ENCODE results near the gene PTGDR. TPM values are rescaled to one million over a fixed set of nuclear protein-coding genes. Genes with fewer than 3 reads are reported as not detected.

Gene PTGDR
- total RNA-seq, 1 experiment from 2014 or later, result not detected

GRCh38 chr14:52313903-52314594 lies 46.6 kb downstream of the PTGDR start, which contains the start of gene PTGER2:
PTGER2 (plus strand) TSS chr14:52314312; CDS start chr14:52314549, 237 bp downstream.
- Histone ChIP-seq H3K4me1 (ENCODE audit: control insufficient read depth in 1 of 2, insufficient read depth in 2 of 2, low read length in 2 of 2) (peaks cover 8 to 14% of the 10 kb centered on the region in 2 experiments; a peak in 2 of 4 replicates), H3K4me2 (ENCODE audit: low read length) (peak within 1 kb of the TSS; percentile 84), H4K20me1 (ENCODE audit: insufficient read depth) (no peaks in the 10 kb centered on the region), H2AFZ (ENCODE audit: low read depth, low read length, poor library complexity, severe bottlenecking) (peak within 1 kb of the TSS; percentile 76), H3K79me2 (ENCODE audit: insufficient read depth, low read length) (no peaks in the 10 kb centered on the region), H3K27ac (ENCODE audit: low read depth, low read length) (no peak within 1 kb of the TSS; the same call in 1 of the 2 replicates), H3K9me2 (ENCODE audit: insufficient read depth) (no peaks in the 10 kb centered on the region), H3K9ac (ENCODE audit: low read length) (no peak within 1 kb of the TSS), H3K27me3 (ENCODE audit: insufficient read depth, low read length) (no peaks in the 10 kb centered on the region; the same call in 1 of the 2 replicates), H3K36me3 (ENCODE audit: control insufficient read depth in 1 of 2, insufficient read depth in 2 of 2, low read length in 2 of 2) (no peaks in the 10 kb centered on the region), H3K9me3 (ENCODE audit: control insufficient read depth in 1 of 2, insufficient read depth in 1 of 2, low read depth in 1 of 2, low read length in 2 of 2) (no peaks in the 10 kb centered on the region), H3K4me3 (replicated peaks in 1 of 2; ENCODE audit: low read depth in 1 of 2, low read length in 2 of 2) (peak within 1 kb of the TSS; percentile 31 to 53)
- ATAC-seq, result peak; percentile 97
- BruUV-seq (replicated peaks), result no TSS peak
- CTCF ChIA-PET, result no interaction called here
- RAD21 ChIA-PET (ENCODE audit: low non-redundant PET in 1 of 2, low total read pairs in 2 of 2, uncharacterized antibody in 2 of 2, unreplicated experiment in 2 of 2), result no interaction called here
- TF ChIP-seq, protein P1, sequence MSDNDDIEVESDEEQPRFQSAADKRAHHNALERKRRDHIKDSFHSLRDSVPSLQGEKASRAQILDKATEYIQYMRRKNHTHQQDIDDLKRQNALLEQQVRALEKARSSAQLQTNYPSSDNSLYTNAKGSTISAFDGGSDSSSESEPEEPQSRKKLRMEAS (IDR thresholded peaks at IDR 0.05), result peak; percentile 50; the same call in 1 of the 2 replicates
- no peak for TF ChIP-seq RAD21 (IDR thresholded peaks at IDR 0.05; ENCODE audit: low read depth)
- peak; percentile 96 for TF ChIP-seq EGR1 (IDR thresholded peaks at IDR 0.05; ENCODE audit: low read depth)
- peak; percentile 57 for DNase-seq (ENCODE audit: low read depth, low spot score)
- POLR2A ChIA-PET, result no interaction called here
- intact Hi-C loops (cut with micrococcal nuclease), result no loop called here

DNA sequence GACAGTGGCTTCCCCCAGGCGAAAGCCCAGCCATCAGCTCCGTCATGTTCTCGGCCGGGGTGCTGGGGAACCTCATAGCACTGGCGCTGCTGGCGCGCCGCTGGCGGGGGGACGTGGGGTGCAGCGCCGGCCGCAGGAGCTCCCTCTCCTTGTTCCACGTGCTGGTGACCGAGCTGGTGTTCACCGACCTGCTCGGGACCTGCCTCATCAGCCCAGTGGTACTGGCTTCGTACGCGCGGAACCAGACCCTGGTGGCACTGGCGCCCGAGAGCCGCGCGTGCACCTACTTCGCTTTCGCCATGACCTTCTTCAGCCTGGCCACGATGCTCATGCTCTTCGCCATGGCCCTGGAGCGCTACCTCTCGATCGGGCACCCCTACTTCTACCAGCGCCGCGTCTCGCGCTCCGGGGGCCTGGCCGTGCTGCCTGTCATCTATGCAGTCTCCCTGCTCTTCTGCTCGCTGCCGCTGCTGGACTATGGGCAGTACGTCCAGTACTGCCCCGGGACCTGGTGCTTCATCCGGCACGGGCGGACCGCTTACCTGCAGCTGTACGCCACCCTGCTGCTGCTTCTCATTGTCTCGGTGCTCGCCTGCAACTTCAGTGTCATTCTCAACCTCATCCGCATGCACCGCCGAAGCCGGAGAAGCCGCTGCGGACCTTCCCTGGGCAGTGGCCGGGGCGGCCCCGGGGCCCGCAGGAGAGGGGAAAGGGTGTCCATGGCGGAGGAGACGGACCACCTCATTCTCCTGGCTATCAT lies 47.3 kb downstream of the PTGDR start:
- TF ChIP-seq, protein P2, sequence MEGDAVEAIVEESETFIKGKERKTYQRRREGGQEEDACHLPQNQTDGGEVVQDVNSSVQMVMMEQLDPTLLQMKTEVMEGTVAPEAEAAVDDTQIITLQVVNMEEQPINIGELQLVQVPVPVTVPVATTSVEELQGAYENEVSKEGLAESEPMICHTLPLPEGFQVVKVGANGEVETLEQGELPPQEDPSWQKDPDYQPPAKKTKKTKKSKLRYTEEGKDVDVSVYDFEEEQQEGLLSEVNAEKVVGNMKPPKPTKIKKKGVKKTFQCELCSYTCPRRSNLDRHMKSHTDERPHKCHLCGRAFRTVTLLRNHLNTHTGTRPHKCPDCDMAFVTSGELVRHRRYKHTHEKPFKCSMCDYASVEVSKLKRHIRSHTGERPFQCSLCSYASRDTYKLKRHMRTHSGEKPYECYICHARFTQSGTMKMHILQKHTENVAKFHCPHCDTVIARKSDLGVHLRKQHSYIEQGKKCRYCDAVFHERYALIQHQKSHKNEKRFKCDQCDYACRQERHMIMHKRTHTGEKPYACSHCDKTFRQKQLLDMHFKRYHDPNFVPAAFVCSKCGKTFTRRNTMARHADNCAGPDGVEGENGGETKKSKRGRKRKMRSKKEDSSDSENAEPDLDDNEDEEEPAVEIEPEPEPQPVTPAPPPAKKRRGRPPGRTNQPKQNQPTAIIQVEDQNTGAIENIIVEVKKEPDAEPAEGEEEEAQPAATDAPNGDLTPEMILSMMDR (IDR thresholded peaks at IDR 0.05 in 2 of 3, conservative IDR thresholded peaks at IDR 0.05 in 1 of 3; ENCODE audit: borderline replicate concordance in 1 of 3, insufficient read depth in 1 of 3, low read depth in 2 of 3, low read length in 2 of 3), result no peak
- TF ChIP-seq CBX3 (IDR thresholded peaks at IDR 0.05; ENCODE audit: low read depth), result no peak
- no peak for TF ChIP-seq CEBPB (IDR thresholded peaks at IDR 0.05; ENCODE audit: low read depth)
- TF ChIP-seq SRF (IDR thresholded peaks at IDR 0.05; ENCODE audit: low read depth), result no peak
- no peak for TF ChIP-seq ZFX (IDR thresholded peaks at IDR 0.05)
- intact Hi-C loops (cut with micrococcal nuclease), result no loop called here
- CTCF ChIA-PET, result no interaction called here
- ATAC-seq (no peak), DNase-seq (ENCODE audit: low read depth, low spot score) (no peak)
- RAD21 ChIA-PET (ENCODE audit: low non-redundant PET in 1 of 2, low total read pairs in 2 of 2, uncharacterized antibody in 2 of 2, unreplicated experiment in 2 of 2), result no interaction called here
- H3K79me2 ChIP-seq (ENCODE audit: insufficient read depth, low read length), result no peaks in the 10 kb centered on the region
- no peaks in the 10 kb centered on the region; the same call in 1 of the 2 replicates for H3K27me3 ChIP-seq (ENCODE audit: insufficient read depth, low read length)
- peak overlapping the region; percentile 31 to 53 for H3K4me3 ChIP-seq (replicated peaks in 1 of 2; ENCODE audit: low read depth in 1 of 2, low read length in 2 of 2)
- H3K9ac ChIP-seq (ENCODE audit: low read length), result no peak overlapping the region
- no peaks in the 10 kb centered on the region for H3K9me3 ChIP-seq (ENCODE audit: control insufficient read depth in 1 of 2, insufficient read depth in 1 of 2, low read depth in 1 of 2, low read length in 2 of 2)
- POLR2A ChIA-PET, result no interaction called here
- H2AFZ ChIP-seq (ENCODE audit: low read depth, low read length, poor library complexity, severe bottlenecking), result no peak overlapping the region
- H3K27ac ChIP-seq (ENCODE audit: low read depth, low read length), result no peak overlapping the region; the same call in 1 of the 2 replicates
- no TSS peak for BruUV-seq (replicated peaks)
- H4K20me1 ChIP-seq (ENCODE audit: insufficient read depth), result no peaks in the 10 kb centered on the region
- H3K9me2 ChIP-seq (ENCODE audit: insufficient read depth), result no peaks in the 10 kb centered on the region
- no peaks in the 10 kb centered on the region for H3K36me3 ChIP-seq (ENCODE audit: control insufficient read depth in 1 of 2, insufficient read depth in 2 of 2, low read length in 2 of 2)
- peak overlapping the region; percentile 84 for H3K4me2 ChIP-seq (ENCODE audit: low read length)
- peaks cover 8 to 14% of the 10 kb centered on the region in 2 experiments; a peak in 2 of 4 replicates for H3K4me1 ChIP-seq (ENCODE audit: control insufficient read depth in 1 of 2, insufficient read depth in 2 of 2, low read length in 2 of 2)

Measured in HCT116 (cell line).